Esophagus squamous epithelium (tissue), 5 donors: ENCODE results near the gene RNF212. TPM values are rescaled to one million over a fixed set of nuclear protein-coding genes. Genes with fewer than 3 reads are reported as not detected.

ENCODE experiments used
- DNase-seq: peaks from one replicate; lab custom pipeline; 2025; lab: John Stamatoyannopoulos, UW
- H3K27ac ChIP-seq, 4 donors: fragments of 200-600 bp; sonication (generic); one replicate each; pipeline ENCODE4 v1.5.1; 2016 to 2019; ENCODE audit warnings: mild to moderate bottlenecking in 1 of 4
- H3K27me3 ChIP-seq, 4 donors: fragments of 200-600 bp; sonication (generic); 1 replicate in 3 of 4; 2 replicates in 1 of 4; pipeline versions ENCODE4 v1.5.1 to v1.6.0; 2017 to 2021; ENCODE audit warnings: antibody characterized with exemption in 1 of 4
- H3K36me3 ChIP-seq, 3 donors: fragments of 200-600 bp; sonication (generic); one replicate each; pipeline ENCODE4 v1.5.1; 2016 to 2019
- H3K4me1 ChIP-seq, 3 donors: fragments of 200-600 bp; sonication (generic); one replicate each; pipeline ENCODE4 v1.5.1; 2017 to 2019
- H3K4me3 ChIP-seq, 4 donors: fragments of 200-600 bp; sonication (generic); 1 replicate in 3 of 4; 2 replicates in 1 of 4; pipeline ENCODE4 v1.5.1; 2016 to 2019; ENCODE audit warnings: mild to moderate bottlenecking in 2 of 4, moderate library complexity in 1 of 4
- H3K9me3 ChIP-seq, 3 donors: fragments of 200-600 bp; sonication (generic); one replicate each; pipeline ENCODE4 v1.5.1; 2016 to 2019
- POLR2A ChIP-seq, 4 donors: fragments of 450-650 bp; IDR thresholded peaks; one replicate each; pipeline ENCODE4 v1.6.1; 2017; ENCODE audit warnings: antibody characterized with exemption in 4 of 4, mild to moderate bottlenecking in 4 of 4, moderate library complexity in 3 of 4
- WGBS, 2 donors: methylation state at CpG; one replicate each; pipeline ENCODE4 v1.1.5; 2018; 5-methylcytosine and 5-hydroxymethylcytosine counted together
- intact Hi-C: fragments of 100-400 bp; cut with DNase I; formaldehyde crosslinking; loops from one replicate; pipeline ENCODE4 v1.15.0; 2022
- total RNA-seq, 4 donors: library from RNA; depleted of rRNA; stranded (reverse); fragments of >200 nt; gene quantifications; one replicate each; pipeline ENCODE4 v1.1.0, GENCODE V29; 2016
- TF ChIP-seq, protein P1 (sequence below), 6 experiments: fragments of 450-650 bp in 4 of 6; fragments of 200-600 bp in 2 of 6; sonication (generic) in 2 of 6; IDR thresholded peaks; one replicate each; pipeline ENCODE4 v1.5.1; 2016 to 2019; ENCODE audit warnings: antibody characterized with exemption in 6 of 6, mild to moderate bottlenecking in 4 of 6, moderate library complexity in 4 of 6
- donor health status: DM: yes; HTN: yes; CAD: no.

The RNF212 gene
- total RNA-seq, 4 donors from 2014 or later, result 0.53 to 6.3 (median 1.9) TPM

- H3K27ac ChIP-seq, result no peak overlapping the region
- no peaks in the 10 kb centered on the region for H3K9me3 ChIP-seq
- H3K27me3 ChIP-seq, result peaks cover 0 to 81% (median 1%) of the 10 kb centered on the region in 4 donors
- TF ChIP-seq POLR2A (IDR thresholded peaks at IDR 0.05), result no peak
- TF ChIP-seq, protein P1, sequence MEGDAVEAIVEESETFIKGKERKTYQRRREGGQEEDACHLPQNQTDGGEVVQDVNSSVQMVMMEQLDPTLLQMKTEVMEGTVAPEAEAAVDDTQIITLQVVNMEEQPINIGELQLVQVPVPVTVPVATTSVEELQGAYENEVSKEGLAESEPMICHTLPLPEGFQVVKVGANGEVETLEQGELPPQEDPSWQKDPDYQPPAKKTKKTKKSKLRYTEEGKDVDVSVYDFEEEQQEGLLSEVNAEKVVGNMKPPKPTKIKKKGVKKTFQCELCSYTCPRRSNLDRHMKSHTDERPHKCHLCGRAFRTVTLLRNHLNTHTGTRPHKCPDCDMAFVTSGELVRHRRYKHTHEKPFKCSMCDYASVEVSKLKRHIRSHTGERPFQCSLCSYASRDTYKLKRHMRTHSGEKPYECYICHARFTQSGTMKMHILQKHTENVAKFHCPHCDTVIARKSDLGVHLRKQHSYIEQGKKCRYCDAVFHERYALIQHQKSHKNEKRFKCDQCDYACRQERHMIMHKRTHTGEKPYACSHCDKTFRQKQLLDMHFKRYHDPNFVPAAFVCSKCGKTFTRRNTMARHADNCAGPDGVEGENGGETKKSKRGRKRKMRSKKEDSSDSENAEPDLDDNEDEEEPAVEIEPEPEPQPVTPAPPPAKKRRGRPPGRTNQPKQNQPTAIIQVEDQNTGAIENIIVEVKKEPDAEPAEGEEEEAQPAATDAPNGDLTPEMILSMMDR (IDR thresholded peaks at IDR 0.05), result no peak
- intact Hi-C loops, result no loop called here
- WGBS, 2 donors, result 88 to 93% methylated on average over 5 to 6 of the region's 6 CpGs
- no peak for DNase-seq
- no peaks in the 10 kb centered on the region for H3K36me3 ChIP-seq
- no peak overlapping the region for H3K4me3 ChIP-seq
- H3K4me1 ChIP-seq, result peaks cover 0 to 13% (median 0%) of the 10 kb centered on the region in 3 donors
Measured at GRCh38 chr4:1061760-1062159, 51.6 kb downstream of the RNF212 start.

GRCh38 chr4:1061056-1061700 lies 52.2 kb downstream of the RNF212 start:
- TF ChIP-seq, protein P1 (IDR thresholded peaks at IDR 0.05), result no peak
- no peak for TF ChIP-seq POLR2A (IDR thresholded peaks at IDR 0.05)
- intact Hi-C loops, result no loop called here
- DNase-seq, result no peak
- H3K4me3 ChIP-seq, result no peak overlapping the region
- H3K36me3 ChIP-seq, result no peaks in the 10 kb centered on the region
- H3K27ac ChIP-seq, result no peak overlapping the region
- peaks cover 0 to 14% (median 0%) of the 10 kb centered on the region in 3 donors for H3K4me1 ChIP-seq
- 87 to 88% methylated on average over 11 to 12 of the region's 14 CpGs for WGBS, 2 donors
- peaks cover 0 to 81% (median 1%) of the 10 kb centered on the region in 4 donors for H3K27me3 ChIP-seq
- H3K9me3 ChIP-seq, result no peaks in the 10 kb centered on the region

DNA sequence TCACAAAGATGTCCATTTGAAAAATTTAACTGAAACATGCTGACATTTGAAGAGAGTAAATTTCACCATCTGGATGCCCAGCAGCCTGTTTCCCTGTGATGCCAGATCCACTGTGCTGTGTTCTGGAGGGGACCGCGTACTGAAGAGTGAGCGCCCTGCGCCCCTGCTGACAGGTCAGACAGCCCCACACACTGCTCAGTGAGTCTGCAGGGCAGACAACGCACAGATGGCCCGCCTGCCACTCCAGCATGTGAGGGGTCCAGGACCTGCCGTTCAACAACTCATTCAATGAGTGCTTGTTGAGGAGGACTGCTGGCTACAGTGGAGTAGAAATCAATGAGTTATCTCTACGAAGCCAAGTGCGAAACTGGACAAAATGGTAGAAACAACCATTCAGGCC lies 52.7 kb downstream of the RNF212 start:
- no peak for DNase-seq
- Histone ChIP-seq H3K4me1 (peaks cover 0 to 19% (median 0%) of the 10 kb centered on the region in 3 donors), H3K9me3 (no peaks in the 10 kb centered on the region), H3K27me3 (peaks cover 0 to 81% (median 1%) of the 10 kb centered on the region in 4 donors), H3K27ac (no peak overlapping the region), H3K4me3 (no peak overlapping the region), H3K36me3 (no peaks in the 10 kb centered on the region)
- WGBS, 2 donors, result 91 to 98% methylated on average over 9 of the region's 9 CpGs
- intact Hi-C loops, result no loop called here
- no peak for TF ChIP-seq POLR2A (IDR thresholded peaks at IDR 0.05)
- TF ChIP-seq, protein P1 (IDR thresholded peaks at IDR 0.05), result no peak

- H3K9me3 ChIP-seq, result no peaks in the 10 kb centered on the region
- DNase-seq, result no peak
- H3K4me3 ChIP-seq, result no peak overlapping the region
- H3K4me1 ChIP-seq, result peaks cover 0 to 23% (median 0%) of the 10 kb centered on the region in 3 donors
- intact Hi-C loops, result no loop called here
- 79 to 94% methylated on average over 8 to 10 of the region's 10 CpGs for WGBS, 2 donors
- H3K36me3 ChIP-seq, result no peaks in the 10 kb centered on the region
- TF ChIP-seq POLR2A (IDR thresholded peaks at IDR 0.05), result no peak
- TF ChIP-seq, protein P1 (IDR thresholded peaks at IDR 0.05), result no peak
- peaks cover 0 to 81% (median 1%) of the 10 kb centered on the region in 4 donors for H3K27me3 ChIP-seq
- no peak overlapping the region for H3K27ac ChIP-seq
Measured at GRCh38 chr4:1060121-1060520, 53.2 kb downstream of the RNF212 start.

- Histone ChIP-seq H3K36me3 (no peaks in the 10 kb centered on the region), H3K9me3 (no peaks in the 10 kb centered on the region), H3K27ac (no peak overlapping the region), H3K27me3 (peaks cover 0 to 86% (median 1%) of the 10 kb centered on the region in 4 donors), H3K4me1 (peaks cover 0 to 23% (median 0%) of the 10 kb centered on the region in 3 donors), H3K4me3 (no peak overlapping the region)
- intact Hi-C loops, result no loop called here
- no peak for TF ChIP-seq POLR2A (IDR thresholded peaks at IDR 0.05)
- TF ChIP-seq, protein P1 (IDR thresholded peaks at IDR 0.05), result no peak
- DNase-seq, result no peak
- WGBS, 2 donors, result 47 to 80% methylated on average over 2 to 13 of the region's 16 CpGs
Measured at GRCh38 chr4:1058997-1059665, 54.2 kb downstream of the RNF212 start.
